HG02870 (cell line): ENCODE results near the gene SNRNP48.

Source experiments
- ATAC-seq: cut with Tn5 transposase; IDR thresholded peaks from one replicate; pipeline ENCODE4 v1.9.1; 2021; ENCODE audit warnings: mild to moderate bottlenecking, moderate library complexity; ENCODE audit not compliant: unreplicated experiment

The SNRNP48 gene

DNA sequence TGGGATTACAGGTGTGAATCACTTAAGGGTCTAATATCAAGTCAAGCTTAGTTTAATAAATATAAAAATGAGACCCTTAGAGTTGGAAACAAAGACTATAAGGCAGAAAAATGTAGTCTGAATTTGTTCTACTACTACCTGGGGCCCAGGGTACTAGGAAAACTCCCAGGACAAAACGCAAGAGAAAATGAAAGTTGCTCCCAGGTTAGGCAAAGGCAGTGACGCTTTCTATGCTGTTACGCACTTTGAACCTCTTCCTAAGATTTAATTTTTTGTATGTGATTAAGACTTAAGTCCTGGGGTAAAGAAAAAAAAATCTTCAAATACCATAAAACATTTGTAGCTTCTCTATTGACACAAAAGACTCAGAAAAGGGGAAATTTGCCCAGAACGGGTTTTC, 31.2 kb upstream of the SNRNP48 start:
- ATAC-seq = no peak

DNA sequence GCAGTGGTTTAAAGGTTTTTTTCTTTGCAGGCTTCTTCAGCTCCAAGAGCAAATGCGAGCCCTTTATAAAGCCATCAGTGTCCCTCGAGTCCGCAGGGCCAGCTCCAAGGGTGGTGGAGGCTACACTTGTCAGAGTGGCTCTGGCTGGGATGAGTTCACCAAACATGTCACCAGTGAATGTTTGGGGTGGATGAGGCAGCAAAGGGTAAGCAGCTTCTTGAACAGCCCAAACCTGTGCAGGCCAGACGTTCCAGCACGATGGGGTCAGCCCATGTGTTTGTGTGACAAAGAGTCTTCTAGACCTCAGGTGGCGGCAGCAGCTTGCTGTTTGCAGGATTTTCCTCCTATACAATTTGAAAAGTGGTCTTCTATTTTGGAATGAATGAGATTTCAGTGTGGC, 30.8 kb upstream of the SNRNP48 start:
- no peak for ATAC-seq

DNA sequence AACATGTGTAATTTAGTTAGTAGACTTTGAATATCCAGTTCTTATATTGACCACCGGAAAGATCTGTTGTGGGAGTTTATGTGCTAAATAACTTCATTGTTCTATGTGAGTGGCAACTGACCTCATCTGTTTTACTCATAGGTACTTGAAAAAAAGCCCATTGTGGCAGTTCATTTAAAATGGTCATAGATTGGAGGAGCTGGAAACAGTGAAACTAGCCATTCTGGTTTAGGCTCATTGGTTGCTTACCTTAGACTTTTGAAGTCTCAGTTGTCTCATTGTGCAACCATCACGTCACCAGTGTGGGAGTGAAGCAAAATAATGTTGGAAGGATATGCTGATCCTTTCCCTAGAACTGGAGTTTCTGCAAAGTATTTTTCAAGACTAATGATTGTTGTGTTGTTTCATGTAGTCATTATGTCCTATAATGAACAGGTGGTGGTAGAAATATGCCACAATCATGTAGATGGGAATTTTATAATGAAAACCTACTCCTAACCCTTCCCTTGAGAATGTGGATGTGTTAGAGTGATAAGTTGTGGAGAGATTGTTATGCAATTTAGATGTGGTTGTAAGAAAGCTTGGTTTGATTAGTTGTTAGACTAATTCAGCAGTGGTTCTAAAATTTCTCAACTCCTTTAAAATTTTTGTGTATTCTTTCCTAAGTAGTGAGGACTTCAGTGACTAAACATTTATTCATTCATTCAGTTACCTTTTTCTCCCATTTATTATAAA, 30.2 kb upstream of the SNRNP48 start:
- no peak for ATAC-seq

DNA sequence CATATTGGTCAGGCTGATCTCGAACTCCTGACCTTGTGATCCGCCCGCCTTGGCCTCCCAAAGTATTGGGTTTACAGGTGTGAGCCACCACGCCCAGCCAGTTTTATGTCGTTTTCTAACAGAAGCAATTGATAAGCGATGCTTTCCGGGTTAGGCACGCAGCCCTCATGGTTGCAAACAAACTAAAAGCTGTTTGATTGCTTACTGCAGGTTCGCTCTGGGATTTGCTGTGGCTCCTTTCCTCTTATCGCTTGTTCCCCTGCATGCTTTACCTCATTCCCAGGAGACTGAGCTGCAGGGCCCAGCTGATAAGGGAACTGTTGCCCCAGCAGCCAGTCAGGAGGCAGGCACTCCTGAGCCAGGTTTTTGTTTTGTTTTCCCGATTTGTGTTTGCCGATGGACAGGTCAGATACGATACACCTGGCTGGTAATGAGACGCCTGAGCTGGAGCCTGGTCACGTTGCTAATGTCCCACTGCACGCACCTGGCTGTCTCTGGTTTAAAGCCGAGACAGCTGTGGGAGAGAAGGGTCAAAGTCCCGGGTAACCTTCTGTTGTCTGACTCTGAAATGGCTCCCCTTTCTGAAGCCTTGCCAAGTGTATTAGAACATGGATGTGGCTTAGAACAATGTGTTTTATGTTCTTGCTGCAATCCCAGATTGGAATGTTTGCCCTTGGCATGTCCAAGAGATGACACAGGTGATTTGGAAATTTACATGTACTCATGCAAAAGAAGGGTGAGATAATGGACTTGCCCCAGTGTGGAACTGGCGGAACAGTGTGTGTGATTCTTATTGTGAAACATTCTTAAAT, 28.6 kb upstream of the SNRNP48 start:
- no peak for ATAC-seq

DNA sequence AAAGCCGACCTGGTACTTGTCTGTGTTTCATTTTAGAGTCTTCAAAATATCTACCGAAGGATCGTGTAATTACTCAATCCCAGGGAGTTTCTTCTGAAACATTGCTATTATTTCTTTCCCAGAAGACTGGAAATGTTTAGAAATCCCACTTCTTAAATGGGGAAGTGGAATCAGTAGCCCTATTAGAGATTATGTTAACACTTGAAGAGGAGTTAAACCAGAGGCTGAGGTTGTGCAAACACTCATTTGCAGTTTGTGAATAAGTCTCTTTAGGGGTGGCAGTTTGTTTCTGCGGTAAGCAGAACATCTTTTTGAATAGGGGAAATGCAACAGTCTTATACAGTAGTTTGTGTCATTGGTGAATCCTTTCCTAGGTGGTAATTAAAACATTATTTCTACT, 27.2 kb upstream of the SNRNP48 start:
- no peak for ATAC-seq

DNA sequence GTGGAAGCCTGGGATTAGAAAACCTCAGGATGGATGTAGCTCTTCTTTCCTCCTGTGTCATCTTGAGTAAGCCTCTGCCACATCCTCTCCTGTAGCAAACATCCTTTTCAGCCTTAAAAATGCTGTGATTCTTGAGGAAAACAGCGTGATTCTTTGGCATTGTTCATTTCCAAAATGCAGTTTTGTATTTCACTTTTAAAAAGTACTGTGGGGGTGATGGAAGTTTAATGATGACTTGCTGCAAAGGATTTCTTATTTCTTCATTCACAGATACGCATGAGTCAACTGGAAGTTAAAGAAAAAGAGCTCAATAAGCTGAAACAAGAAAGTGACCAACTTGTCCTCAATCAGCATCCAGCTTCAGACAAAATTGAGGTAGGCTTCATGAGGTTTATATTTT, 23.9 kb upstream of the SNRNP48 start:
- no peak for ATAC-seq

DNA sequence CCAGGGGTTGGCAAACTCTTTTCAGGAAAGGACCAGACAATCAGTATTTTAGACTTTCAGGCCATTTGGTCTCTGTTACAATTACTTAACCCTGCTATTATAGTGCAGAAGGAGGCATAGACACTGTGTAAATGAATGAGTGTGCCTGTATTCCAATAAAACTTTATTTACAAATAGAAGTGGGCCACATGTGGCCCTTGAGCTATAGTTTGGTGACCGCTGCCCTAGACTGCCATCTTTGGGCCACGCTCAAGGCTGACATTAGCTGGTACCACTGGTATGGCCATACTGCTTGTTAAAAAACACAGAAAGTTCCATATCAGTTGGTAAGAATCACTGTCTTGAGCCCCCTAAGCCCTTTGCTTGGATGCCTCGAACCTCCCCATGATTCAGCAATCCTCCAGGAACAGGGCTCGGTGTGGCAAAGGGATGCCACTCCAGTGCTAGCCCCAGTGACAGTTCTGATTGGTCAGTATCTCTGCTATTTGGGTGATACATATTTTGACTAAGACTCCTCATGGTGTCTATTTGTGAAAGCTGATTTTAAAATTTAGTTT, 23.3 kb upstream of the SNRNP48 start:
- no peak for ATAC-seq

DNA sequence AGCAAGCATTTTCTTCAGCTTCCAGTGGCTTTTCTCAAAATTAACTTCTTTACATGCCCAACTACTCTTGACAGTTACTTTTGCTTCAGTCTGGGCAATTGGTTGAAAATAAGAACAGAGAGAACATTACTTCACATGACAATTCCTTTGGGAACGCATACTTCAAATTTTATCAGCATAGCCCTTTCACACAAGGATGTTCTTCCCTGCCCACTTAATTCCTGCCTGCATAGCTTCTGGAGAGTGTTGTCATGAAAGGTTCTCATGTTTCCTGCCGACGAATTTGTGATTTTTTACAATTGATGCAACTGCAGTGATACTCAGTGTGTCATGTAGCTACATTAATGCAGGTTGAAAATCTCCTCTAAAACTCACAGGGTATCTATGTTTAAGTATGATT, 22.0 kb upstream of the SNRNP48 start:
- no peak for ATAC-seq

DNA sequence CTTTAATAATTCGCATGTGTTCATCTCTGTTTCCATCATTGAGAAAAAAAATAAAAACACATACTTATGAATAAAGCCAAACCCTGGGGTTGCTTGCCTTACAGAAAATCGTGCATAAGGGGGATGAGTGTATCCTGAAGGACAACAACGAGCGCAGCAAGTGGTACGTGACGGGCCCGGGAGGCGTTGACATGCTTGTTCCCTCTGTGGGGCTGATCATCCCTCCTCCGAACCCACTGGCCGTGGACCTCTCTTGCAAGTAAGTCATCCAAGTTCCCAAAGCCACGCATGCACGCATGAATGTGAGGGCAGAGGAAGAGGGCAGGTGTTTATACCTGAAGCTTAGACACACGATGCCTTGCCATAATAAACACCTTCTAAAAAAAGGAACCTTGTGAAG, 20.9 kb upstream of the SNRNP48 start:
- ATAC-seq = no peak

DNA sequence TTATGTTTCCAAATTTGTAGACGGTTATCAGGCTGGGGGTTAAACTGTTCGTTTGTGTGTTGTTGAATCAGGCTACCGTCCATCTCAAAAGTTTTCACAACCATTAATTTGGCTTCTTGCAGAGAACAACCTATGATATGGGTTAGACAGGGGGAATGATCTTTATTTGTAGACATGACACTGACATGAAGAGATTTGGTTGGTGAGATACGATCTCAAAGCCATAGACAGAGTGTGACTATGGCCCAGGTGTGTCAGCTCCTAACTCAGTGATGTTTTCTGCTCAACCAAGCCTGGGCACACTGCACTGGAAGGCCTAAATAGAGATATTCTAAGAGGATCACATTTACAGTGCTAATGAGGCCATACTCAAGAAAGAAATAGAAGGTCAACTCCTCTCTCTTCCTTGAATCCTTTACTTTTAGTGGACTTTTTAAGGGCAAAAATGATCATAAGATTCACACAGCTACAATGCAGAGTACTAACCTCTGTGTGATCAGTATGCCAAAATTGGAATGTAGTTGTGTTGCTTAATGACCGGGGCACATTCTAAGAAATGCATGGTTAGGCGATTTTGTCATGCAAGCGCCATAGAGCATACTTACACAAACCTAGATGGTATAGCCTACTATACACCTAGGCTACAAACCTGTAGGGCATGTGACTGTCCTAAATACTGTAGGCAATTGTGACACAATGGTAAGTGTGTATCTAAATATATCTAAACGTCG, 17.6 kb upstream of the SNRNP48 start:
- ATAC-seq = no peak

DNA sequence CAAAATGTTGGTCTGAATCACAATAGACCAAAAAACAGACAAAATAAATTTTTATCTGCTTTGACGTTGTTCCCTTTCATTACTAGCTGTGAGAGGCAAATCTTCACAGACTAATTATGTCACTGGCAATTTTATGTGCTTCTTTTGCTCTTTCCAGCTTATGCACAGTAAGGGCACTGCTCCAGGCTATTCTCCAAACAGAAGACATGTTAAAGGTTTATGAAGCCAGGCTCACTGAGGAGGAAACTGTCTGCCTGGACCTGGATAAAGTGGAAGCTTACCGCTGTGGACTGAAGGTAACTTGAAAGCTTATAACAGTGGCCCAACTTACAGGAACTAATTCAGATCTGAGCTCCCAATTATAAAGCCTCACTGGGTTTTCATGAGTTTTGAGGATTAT, 15.5 kb upstream of the SNRNP48 start:
- ATAC-seq = no peak

DNA sequence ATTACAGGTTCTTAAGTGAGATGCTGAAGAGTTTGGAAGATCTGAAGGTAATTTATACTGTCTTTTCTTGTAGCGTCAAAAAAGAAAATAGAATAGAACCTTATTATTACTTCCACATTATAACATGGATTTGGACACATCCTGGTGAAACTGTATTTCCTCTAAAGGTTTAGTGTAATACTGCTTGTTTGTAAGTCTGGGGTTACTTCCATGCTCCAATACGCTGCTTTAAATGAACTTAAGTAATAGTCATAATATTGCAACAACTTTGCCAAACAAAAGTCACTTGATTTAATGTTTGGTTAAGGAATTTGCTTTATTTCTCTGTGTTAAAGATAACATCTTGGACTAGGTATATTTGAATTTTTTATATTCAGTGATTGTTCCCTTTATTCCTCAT, 11.5 kb upstream of the SNRNP48 start:
- no peak for ATAC-seq

DNA sequence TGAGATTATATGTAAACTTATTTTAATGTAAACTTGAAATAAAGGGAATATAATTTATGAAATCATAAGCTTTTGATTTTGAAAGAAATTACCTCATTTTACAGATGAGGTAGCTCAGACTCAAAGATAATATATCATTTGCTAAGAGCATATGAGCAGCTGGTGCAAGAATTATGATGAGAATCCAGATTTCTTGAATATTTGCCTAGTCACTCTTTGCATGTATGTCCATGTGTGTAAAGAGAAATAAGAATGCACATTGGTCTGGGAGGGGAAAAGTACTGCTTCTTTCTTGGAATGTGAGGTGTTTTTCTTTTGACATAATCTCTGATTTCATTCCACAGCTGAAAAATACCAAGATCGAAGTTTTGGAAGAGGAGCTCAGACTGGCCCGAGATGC, 11.1 kb upstream of the SNRNP48 start:
- ATAC-seq = no peak

DNA sequence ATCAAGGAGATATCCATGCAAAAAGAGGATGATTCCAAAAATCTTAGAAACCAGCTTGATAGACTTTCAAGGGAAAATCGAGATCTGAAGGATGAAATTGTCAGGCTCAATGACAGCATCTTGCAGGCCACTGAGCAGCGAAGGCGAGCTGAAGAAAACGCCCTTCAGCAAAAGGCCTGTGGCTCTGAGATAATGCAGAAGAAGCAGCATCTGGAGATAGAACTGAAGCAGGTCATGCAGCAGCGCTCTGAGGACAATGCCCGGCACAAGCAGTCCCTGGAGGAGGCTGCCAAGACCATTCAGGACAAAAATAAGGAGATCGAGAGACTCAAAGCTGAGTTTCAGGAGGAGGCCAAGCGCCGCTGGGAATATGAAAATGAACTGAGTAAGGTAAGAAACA, 10.1 kb upstream of the SNRNP48 start:
- no peak for ATAC-seq

DNA sequence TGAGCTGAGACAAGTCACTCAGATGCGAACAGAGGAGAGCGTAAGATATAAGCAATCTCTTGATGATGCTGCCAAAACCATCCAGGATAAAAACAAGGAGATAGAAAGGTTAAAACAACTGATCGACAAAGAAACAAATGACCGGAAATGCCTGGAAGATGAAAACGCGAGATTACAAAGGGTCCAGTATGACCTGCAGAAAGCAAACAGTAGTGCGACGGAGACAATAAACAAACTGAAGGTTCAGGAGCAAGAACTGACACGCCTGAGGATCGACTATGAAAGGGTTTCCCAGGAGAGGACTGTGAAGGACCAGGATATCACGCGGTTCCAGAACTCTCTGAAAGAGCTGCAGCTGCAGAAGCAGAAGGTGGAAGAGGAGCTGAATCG, 9.5 kb upstream of the SNRNP48 start:
- ATAC-seq = no peak

DNA sequence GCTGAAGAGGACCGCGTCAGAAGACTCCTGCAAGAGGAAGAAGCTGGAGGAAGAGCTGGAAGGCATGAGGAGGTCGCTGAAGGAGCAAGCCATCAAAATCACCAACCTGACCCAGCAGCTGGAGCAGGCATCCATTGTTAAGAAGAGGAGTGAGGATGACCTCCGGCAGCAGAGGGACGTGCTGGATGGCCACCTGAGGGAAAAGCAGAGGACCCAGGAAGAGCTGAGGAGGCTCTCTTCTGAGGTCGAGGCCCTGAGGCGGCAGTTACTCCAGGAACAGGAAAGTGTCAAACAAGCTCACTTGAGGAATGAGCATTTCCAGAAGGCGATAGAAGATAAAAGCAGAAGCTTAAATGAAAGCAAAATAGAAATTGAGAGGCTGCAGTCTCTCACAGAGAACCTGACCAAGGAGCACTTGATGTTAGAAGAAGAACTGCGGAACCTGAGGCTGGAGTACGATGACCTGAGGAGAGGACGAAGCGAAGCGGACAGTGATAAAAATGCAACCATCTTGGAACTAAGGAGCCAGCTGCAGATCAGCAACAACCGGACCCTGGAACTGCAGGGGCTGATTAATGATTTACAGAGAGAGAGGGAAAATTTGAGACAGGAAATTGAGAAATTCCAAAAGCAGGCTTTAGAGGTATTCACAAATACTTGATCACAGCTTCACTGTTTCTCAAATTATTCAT, 8.9 kb upstream of the SNRNP48 start:
- no peak for ATAC-seq

DNA sequence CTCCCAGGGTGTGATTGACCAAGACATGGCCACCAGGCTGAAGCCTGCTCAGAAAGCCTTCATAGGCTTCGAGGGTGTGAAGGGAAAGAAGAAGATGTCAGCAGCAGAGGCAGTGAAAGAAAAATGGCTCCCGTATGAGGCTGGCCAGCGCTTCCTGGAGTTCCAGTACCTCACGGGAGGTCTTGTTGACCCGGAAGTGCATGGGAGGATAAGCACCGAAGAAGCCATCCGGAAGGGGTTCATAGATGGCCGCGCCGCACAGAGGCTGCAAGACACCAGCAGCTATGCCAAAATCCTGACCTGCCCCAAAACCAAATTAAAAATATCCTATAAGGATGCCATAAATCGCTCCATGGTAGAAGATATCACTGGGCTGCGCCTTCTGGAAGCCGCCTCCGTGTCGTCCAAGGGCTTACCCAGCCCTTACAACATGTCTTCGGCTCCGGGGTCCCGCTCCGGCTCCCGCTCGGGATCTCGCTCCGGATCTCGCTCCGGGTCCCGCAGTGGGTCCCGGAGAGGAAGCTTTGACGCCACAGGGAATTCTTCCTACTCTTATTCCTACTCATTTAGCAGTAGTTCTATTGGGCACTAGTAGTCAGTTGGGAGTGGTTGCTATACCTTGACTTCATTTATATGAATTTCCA, 4.6 kb upstream of the SNRNP48 start:
- no peak for ATAC-seq

DNA sequence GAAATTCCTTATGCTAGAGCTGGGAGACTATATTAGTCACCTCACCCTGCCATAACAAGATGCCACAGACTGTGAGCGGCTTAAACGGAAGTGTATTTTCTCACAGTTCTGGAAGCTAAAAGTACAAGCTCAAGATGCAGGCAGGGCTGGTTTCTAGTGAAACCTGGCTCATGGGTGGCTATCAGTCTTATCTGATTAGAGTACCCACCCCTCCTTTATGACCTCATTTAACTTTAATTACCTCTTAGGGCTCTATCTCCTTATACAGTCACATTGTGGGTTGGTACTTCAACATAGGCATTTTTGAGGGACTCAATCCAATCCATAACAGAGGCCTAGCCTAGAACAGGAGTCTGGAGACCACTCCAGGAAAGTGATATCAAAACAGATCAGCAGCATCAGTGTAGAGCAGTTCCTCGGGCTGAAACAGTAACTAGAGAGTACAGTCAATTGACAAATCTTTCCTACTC, 2.3 kb upstream of the SNRNP48 start:
- no peak for ATAC-seq

DNA sequence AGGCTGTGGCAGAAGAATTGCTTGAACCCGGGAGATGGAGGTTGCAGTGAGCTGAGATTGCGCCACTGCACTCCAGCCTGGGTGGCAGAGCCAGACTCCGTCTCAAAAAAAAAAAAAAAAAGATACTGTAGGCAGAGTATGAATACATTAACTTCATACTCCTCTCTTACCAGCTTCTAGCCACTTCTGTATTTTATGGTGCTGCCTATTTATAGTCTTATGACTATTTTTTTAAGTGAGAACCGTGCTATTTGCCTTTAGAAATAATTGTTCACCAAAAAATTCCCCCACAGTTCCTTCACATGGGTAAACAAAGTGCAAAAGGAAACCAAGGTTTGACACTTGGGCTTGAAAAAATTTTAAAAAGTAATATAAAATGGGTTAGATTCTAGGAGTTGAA, 1.5 kb upstream of the SNRNP48 start:
- no peak for ATAC-seq

DNA sequence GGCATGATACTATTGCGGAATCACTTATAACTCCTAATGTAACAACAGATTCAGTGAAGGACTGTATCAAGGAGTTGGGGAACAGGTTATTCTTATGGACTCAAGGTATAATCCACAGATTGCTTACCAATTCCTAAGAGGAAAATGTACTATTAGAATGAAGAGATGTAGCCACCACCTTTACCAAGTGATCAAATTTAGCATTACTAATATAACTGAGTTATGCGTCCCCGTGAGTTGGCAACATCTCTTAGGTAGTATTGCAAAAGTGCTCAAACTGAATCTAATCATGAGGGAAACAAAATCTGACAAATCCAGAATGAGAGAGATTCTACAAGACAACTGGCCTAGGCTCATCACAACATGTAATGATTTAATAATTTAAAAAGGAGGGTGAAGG, 777 bp upstream of the SNRNP48 start:
- ATAC-seq = no peak
